ENCODE measurements around the gene ARL1. TPM values are rescaled to one million over a fixed set of nuclear protein-coding genes. Genes with fewer than 3 reads are reported as not detected.
A peak's percentile ranks its signal among the peaks of the same experiment; 100 is the strongest.
"Not testable (repeated sequence)": the region's sequence is repeated elsewhere in the genome, so short reads cannot be mapped to it uniquely, and the experiment has no call there.

The ARL1 gene
- total and polyA plus RNA-seq, 9 donors, result 65.3 to 101 (median 78.8) TPM

DNA sequence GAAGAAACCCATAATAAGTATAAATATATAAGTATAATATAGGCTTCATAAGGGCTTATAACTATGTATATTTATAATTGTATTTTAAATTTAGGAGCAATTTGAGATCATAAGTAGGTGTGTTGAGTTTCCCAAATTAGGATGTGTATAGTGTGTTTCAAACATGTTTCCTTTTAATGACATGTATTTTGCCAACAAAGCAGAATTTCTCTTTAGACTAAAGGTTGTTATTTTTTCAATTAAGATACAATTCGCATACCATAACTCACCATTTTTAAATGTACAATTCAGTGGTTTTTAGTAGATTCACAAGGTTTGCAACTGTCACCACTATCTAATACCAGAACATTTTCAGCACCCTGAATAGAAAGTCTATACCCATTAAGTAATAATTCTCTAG is 7.7 kb upstream of the ARL1 start:
- DNase-seq, result no peak
- Histone ChIP-seq H3K36me3 (ENCODE audit: control insufficient read depth, insufficient read depth, low read length) (no peaks in the 10 kb centered on the region), H3K4me3 (ENCODE audit: low read length) (no peak overlapping the region), H3K4me1 (ENCODE audit: control insufficient read depth, insufficient read depth, low read length) (no peaks in the 10 kb centered on the region), H3K27me3 (ENCODE audit: control insufficient read depth, insufficient read depth, low read length) (no peaks in the 10 kb centered on the region), H3K27ac (ENCODE audit: low read length) (no peak overlapping the region), H3K9me3 (replicated peaks; ENCODE audit: control insufficient read depth, low read depth, low read length) (no peaks in the 10 kb centered on the region)
- WGBS (ENCODE audit: insufficient coverage), result no CpG with 5 or more reads among the region's 1 CpG

DNA sequence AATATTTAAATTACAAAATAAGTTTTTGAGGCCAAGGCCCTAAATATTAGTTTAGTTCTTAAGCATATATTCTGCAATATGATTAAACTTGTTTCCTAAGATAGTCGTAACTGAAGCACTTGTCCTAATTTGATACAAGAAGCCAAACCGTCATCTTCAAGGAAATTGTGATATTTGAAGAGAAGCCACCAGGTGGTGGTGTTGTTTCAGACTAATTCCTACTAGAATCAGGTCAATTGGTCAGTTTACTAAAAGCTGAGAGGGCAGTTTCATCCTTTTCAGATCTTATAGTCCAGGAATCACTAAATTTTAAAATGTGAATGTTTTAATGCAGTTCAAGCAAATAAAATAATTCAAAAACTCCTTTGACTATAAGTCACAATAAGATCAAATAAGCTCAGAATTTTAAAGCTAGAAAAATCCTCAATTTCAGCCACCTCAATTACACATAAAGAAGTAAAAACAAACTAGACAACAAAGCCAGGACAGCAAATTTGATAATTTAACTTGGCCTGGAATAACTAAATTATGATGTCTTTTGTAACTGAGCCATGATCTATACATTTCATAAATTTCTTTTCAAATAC is 7.1 kb upstream of the ARL1 start:
- DNase-seq, result peak; percentile 65
- Histone ChIP-seq H3K4me1 (ENCODE audit: control insufficient read depth, insufficient read depth, low read length) (no peaks in the 10 kb centered on the region), H3K27me3 (ENCODE audit: control insufficient read depth, insufficient read depth, low read length) (no peaks in the 10 kb centered on the region), H3K9me3 (replicated peaks; ENCODE audit: control insufficient read depth, low read depth, low read length) (no peaks in the 10 kb centered on the region), H3K4me3 (ENCODE audit: low read length) (no peak overlapping the region), H3K27ac (ENCODE audit: low read length) (no peak overlapping the region), H3K36me3 (ENCODE audit: control insufficient read depth, insufficient read depth, low read length) (no peaks in the 10 kb centered on the region)
- WGBS (ENCODE audit: insufficient coverage), result no CpG with 5 or more reads among the region's 2 CpGs

- H3K4me3 ChIP-seq (ENCODE audit: low read length); H3K27me3 ChIP-seq (ENCODE audit: control insufficient read depth, insufficient read depth, low read length); H3K9me3 ChIP-seq (replicated peaks; ENCODE audit: control insufficient read depth, low read depth, low read length); H3K4me1 ChIP-seq (ENCODE audit: control insufficient read depth, insufficient read depth, low read length); DNase-seq; H3K27ac ChIP-seq (ENCODE audit: low read length); H3K36me3 ChIP-seq (ENCODE audit: control insufficient read depth, insufficient read depth, low read length): not testable (repeated sequence)
- WGBS (ENCODE audit: insufficient coverage), result 89% methylated on average over 6 of the region's 8 CpGs
These were observed 2.6 kb upstream of the ARL1 start for GRCh38 chr12:101410169-101410568.

DNA sequence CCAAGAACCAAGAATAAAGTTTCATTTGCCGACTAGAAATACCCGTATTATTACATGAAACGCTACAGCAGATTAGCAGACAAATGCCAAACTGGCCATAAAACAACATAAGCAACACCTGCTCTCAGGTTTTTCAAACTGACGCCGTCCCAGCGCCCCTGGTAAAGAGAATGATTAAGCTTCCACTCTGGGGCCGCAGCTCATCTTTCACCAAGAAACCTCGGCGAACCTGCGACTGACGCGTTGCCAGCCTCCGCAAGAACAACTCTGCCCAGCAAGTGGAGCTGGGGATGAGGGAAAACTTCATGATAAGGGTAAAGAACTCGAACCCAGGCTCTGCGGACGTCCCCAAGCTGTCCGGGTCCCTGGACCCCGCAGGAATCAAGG is 530 bp downstream of the ARL1 start:
- Histone ChIP-seq H3K4me1 (ENCODE audit: control insufficient read depth, insufficient read depth, low read length) (peaks cover 6% of the 10 kb centered on the region), H3K36me3 (ENCODE audit: control insufficient read depth, insufficient read depth, low read length) (peaks cover 3% of the 10 kb centered on the region), H3K9me3 (replicated peaks; ENCODE audit: control insufficient read depth, low read depth, low read length) (no peaks in the 10 kb centered on the region), H3K4me3 (ENCODE audit: low read length) (peak overlapping the region; percentile 91), H3K27me3 (ENCODE audit: control insufficient read depth, insufficient read depth, low read length) (no peaks in the 10 kb centered on the region), H3K27ac (ENCODE audit: low read length) (peak overlapping the region; percentile 99)
- no peak for DNase-seq
- 0% methylated on average over 15 of the region's 18 CpGs for WGBS (ENCODE audit: insufficient coverage)

- H3K36me3 ChIP-seq (ENCODE audit: control insufficient read depth, insufficient read depth, low read length), result peaks cover 26% of the 10 kb centered on the region
- not testable (repeated sequence) for H3K4me1 ChIP-seq (ENCODE audit: control insufficient read depth, insufficient read depth, low read length); H3K4me3 ChIP-seq (ENCODE audit: low read length); DNase-seq; H3K27me3 ChIP-seq (ENCODE audit: control insufficient read depth, insufficient read depth, low read length); H3K27ac ChIP-seq (ENCODE audit: low read length); H3K9me3 ChIP-seq (replicated peaks; ENCODE audit: control insufficient read depth, low read depth, low read length)
- WGBS (ENCODE audit: insufficient coverage), result no CpG with 5 or more reads among the region's 3 CpGs
These were observed 16.4 kb downstream of the ARL1 start for GRCh38 chr12:101391181-101391580.

DNA sequence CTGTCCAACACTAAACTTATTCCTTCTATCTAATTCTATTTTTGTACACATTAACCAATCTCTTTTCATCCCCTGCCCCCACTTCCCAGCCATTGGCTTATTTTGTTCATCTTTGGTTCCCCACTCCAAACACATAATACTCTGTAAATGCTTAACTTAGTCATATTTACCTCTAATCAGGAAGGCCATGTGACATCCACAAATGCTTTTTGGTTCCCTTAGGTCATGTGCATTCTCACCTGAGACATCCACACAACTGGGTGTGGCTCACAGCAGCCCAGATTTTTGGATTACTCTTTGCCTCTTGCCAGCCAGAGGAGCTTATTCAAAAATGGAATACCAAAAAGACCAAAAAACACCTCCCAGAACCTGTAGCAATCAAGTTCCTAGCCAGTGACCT is 28.4 kb downstream of the ARL1 start:
- Histone ChIP-seq H3K4me1 (ENCODE audit: control insufficient read depth, insufficient read depth, low read length) (no peaks in the 10 kb centered on the region), H3K27ac (ENCODE audit: low read length) (no peak overlapping the region), H3K9me3 (replicated peaks; ENCODE audit: control insufficient read depth, low read depth, low read length) (no peaks in the 10 kb centered on the region), H3K36me3 (ENCODE audit: control insufficient read depth, insufficient read depth, low read length) (peaks cover 57% of the 10 kb centered on the region), H3K27me3 (ENCODE audit: control insufficient read depth, insufficient read depth, low read length) (no peaks in the 10 kb centered on the region), H3K4me3 (ENCODE audit: low read length) (no peak overlapping the region)
- DNase-seq, result no peak

DNA sequence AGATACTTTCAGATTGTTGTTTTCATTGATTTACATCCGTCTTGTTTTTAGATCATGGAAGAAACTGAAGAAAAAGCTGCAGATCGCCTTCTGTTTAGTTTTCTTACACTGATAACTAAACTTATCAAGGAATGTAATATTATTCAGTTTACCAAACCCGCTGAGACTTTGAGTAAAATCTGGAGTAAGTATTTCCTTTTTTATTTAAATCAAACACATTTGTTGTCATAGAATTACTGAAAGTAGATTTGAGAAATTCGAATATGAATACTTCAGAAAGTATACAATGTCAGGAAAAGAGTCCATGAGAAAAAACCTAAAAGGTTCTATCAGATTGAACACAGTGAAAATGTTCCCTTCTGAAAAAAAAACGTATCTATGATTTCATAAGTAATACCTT is 32.0 kb downstream of the ARL1 start:
- DNase-seq, result no peak
- Histone ChIP-seq H3K27ac (ENCODE audit: low read length) (no peak overlapping the region), H3K9me3 (replicated peaks; ENCODE audit: control insufficient read depth, low read depth, low read length) (no peaks in the 10 kb centered on the region), H3K36me3 (ENCODE audit: control insufficient read depth, insufficient read depth, low read length) (peaks cover 51% of the 10 kb centered on the region), H3K4me1 (ENCODE audit: control insufficient read depth, insufficient read depth, low read length) (no peaks in the 10 kb centered on the region), H3K4me3 (ENCODE audit: low read length) (no peak overlapping the region), H3K27me3 (ENCODE audit: control insufficient read depth, insufficient read depth, low read length) (no peaks in the 10 kb centered on the region)
- WGBS (ENCODE audit: insufficient coverage), result no CpG with 5 or more reads among the region's 5 CpGs

DNA sequence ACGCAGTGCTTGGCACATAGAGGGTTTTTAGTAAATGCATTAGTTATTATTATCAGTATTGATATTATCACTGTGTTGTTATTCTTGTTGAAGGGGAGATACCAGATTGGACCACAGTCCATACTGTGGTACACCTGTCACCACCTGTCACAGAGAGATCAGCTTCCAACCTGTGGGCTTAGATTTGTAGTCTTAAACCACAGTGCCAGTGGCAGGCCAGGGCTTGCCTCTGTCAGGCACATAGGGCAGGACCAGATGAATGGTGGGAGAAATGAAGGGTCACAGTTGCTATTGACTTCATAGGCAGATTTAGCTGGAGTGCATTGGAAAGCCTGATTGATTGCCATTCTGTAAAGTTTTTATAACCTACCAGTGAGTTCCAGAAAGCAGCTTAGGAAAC is 35.1 kb downstream of the ARL1 start:
- DNase-seq, result no peak
- Histone ChIP-seq H3K4me1 (ENCODE audit: control insufficient read depth, insufficient read depth, low read length) (no peaks in the 10 kb centered on the region), H3K36me3 (ENCODE audit: control insufficient read depth, insufficient read depth, low read length) (peaks cover 55% of the 10 kb centered on the region), H3K27ac (ENCODE audit: low read length) (no peak overlapping the region), H3K27me3 (ENCODE audit: control insufficient read depth, insufficient read depth, low read length) (no peaks in the 10 kb centered on the region), H3K9me3 (replicated peaks; ENCODE audit: control insufficient read depth, low read depth, low read length) (no peaks in the 10 kb centered on the region), H3K4me3 (ENCODE audit: low read length) (no peak overlapping the region)
- WGBS (ENCODE audit: insufficient coverage), result no CpG with 5 or more reads among the region's 1 CpG

- no peaks in the 10 kb centered on the region for H3K4me1 ChIP-seq (ENCODE audit: control insufficient read depth, insufficient read depth, low read length)
- no peak overlapping the region for H3K4me3 ChIP-seq (ENCODE audit: low read length)
- H3K27me3 ChIP-seq (ENCODE audit: control insufficient read depth, insufficient read depth, low read length), result no peaks in the 10 kb centered on the region
- H3K27ac ChIP-seq (ENCODE audit: low read length), result no peak overlapping the region
- peaks cover 57% of the 10 kb centered on the region for H3K36me3 ChIP-seq (ENCODE audit: control insufficient read depth, insufficient read depth, low read length)
- DNase-seq, result no peak
- WGBS (ENCODE audit: insufficient coverage), result no CpG with 5 or more reads among the region's 6 CpGs
- no peaks in the 10 kb centered on the region for H3K9me3 ChIP-seq (replicated peaks; ENCODE audit: control insufficient read depth, low read depth, low read length)
These were observed 39.6 kb downstream of the ARL1 start for GRCh38 chr12:101368016-101368415.

DNA sequence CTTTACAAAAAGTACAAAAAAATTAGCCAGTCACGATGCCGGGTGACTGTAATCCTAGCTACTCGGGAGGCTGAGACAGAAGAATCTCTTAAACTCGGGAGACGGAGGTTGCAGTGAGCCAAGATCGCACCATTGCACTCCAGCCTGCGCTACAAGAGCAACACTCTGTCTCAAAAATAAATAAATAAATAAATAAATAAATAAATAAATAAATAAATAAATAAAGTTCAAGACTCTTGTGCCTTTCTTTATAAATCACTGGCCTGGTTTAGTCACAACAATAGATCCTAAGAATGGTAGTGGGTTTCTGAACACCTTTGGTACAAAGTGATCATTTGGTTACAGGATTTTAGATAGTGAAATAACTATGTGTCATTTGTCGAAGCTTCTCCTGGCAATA is 46.1 kb downstream of the ARL1 start:
- H3K36me3 ChIP-seq (ENCODE audit: control insufficient read depth, insufficient read depth, low read length), result peaks cover 27% of the 10 kb centered on the region
- H3K4me3 ChIP-seq (ENCODE audit: low read length), result no peak overlapping the region
- no peaks in the 10 kb centered on the region for H3K27me3 ChIP-seq (ENCODE audit: control insufficient read depth, insufficient read depth, low read length)
- no peaks in the 10 kb centered on the region for H3K9me3 ChIP-seq (replicated peaks; ENCODE audit: control insufficient read depth, low read depth, low read length)
- H3K27ac ChIP-seq (ENCODE audit: low read length), result no peak overlapping the region
- WGBS (ENCODE audit: insufficient coverage), result 100% methylated on average over 3 of the region's 8 CpGs
- H3K4me1 ChIP-seq (ENCODE audit: control insufficient read depth, insufficient read depth, low read length), result no peaks in the 10 kb centered on the region
- no peak for DNase-seq

GRCh38 chr12:101356794-101357193 is 50.8 kb downstream of the ARL1 start:
- Histone ChIP-seq H3K9me3 (replicated peaks; ENCODE audit: control insufficient read depth, low read depth, low read length) (no peaks in the 10 kb centered on the region), H3K36me3 (ENCODE audit: control insufficient read depth, insufficient read depth, low read length) (peaks cover 28% of the 10 kb centered on the region), H3K4me1 (ENCODE audit: control insufficient read depth, insufficient read depth, low read length) (no peaks in the 10 kb centered on the region), H3K27ac (ENCODE audit: low read length) (no peak overlapping the region), H3K27me3 (ENCODE audit: control insufficient read depth, insufficient read depth, low read length) (no peaks in the 10 kb centered on the region), H3K4me3 (ENCODE audit: low read length) (no peak overlapping the region)
- no CpG with 5 or more reads among the region's 5 CpGs for WGBS (ENCODE audit: insufficient coverage)
- no peak for DNase-seq
